NAMALWA (cell line): Measurements from ENCODE around the gene CRISPLD2.
A peak's percentile ranks its signal among the peaks of the same experiment; 100 is the strongest.

ENCODE experiments used
- DNase-seq: peaks from one replicate; pipeline ENCODE4 v3.0.0-alpha.2; 2015; ENCODE audit warnings: low spot score

Gene CRISPLD2

GRCh38 chr16:84819644-84820304, at the start of gene CRISPLD2:
CRISPLD2 (plus strand) TSS chr16:84819985; CDS start chr16:84838496, 18,511 bp downstream.
- peak; percentile 64 for DNase-seq

GRCh38 chr16:84773312-84773711, 46.5 kb upstream of the CRISPLD2 start:
- DNase-seq: no peak

GRCh38 chr16:84774810-84775209, 45.0 kb upstream of the CRISPLD2 start:
- DNase-seq: no peak

GRCh38 chr16:84775262-84775810, 44.4 kb upstream of the CRISPLD2 start:
- DNase-seq: no peak

GRCh38 chr16:84777435-84777834, 42.4 kb upstream of the CRISPLD2 start:
- no peak for DNase-seq

- no peak for DNase-seq
Observed at GRCh38 chr16:84778720-84779119, 41.1 kb upstream of the CRISPLD2 start.

- DNase-seq: no peak
Observed at GRCh38 chr16:84780063-84780462, 39.7 kb upstream of the CRISPLD2 start.

GRCh38 chr16:84780544-84781376, 39.0 kb upstream of the CRISPLD2 start:
- DNase-seq: peak; percentile 46

- DNase-seq: no peak
Observed at GRCh38 chr16:84782846-84783245, 36.9 kb upstream of the CRISPLD2 start.

- DNase-seq: no peak
Observed at GRCh38 chr16:84785843-84786581, 33.8 kb upstream of the CRISPLD2 start.

- no peak for DNase-seq
Observed at GRCh38 chr16:84786605-84787262, 33.1 kb upstream of the CRISPLD2 start.

- DNase-seq: no peak
Observed at GRCh38 chr16:84787263-84787622, 32.5 kb upstream of the CRISPLD2 start.

- DNase-seq: no peak
Observed at GRCh38 chr16:84788920-84789391, 30.8 kb upstream of the CRISPLD2 start.

GRCh38 chr16:84789431-84789830, 30.4 kb upstream of the CRISPLD2 start:
- no peak for DNase-seq

GRCh38 chr16:84790301-84790700, 29.5 kb upstream of the CRISPLD2 start:
- DNase-seq: no peak

- DNase-seq: no peak
Observed at GRCh38 chr16:84791088-84791487, 28.7 kb upstream of the CRISPLD2 start.

- DNase-seq: no peak
Observed at GRCh38 chr16:84791501-84791900, 28.3 kb upstream of the CRISPLD2 start.

- no peak for DNase-seq
Observed at GRCh38 chr16:84794186-84794585, 25.6 kb upstream of the CRISPLD2 start.

GRCh38 chr16:84794626-84795025, 25.2 kb upstream of the CRISPLD2 start:
- DNase-seq: no peak

GRCh38 chr16:84795329-84796053, 24.3 kb upstream of the CRISPLD2 start:
- DNase-seq: no peak
